Stimulated activated CD4-positive, alpha-beta T cell treated with anti-CD3 and anti-CD28 coated beads, Interleukin-2, amount 100 ng/mL, for 24 hours (primary cell): ENCODE results near the gene FHOD3.

Source experiments
- DNase-seq, 2 donors: peaks; one replicate each; pipeline ENCODE4 v3.0.0-alpha.2; 2020

Gene FHOD3

GRCh38 chr18:36643061-36643460 is 345.5 kb downstream of the FHOD3 start:
- no peak for DNase-seq

DNA sequence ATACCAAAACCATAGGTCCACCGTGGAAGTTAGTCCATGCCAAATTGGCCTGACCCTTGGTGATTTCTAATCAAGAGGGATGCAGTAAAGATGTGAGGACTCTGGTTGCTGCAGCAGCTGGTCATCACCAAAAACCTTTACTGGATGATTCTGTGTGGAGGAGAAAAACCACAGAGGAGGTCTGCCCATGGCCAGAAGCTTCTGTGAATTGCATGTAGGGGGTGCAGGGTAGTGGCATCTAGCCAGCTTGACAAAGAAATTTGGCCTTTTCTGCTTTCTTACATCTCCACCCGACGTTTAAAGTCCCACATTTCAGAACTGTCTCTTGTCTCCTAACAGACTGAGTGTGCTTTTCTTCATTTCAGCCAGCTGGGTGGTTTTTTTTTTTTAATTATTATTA is 351.3 kb downstream of the FHOD3 start:
- DNase-seq = no peak

- no peak for DNase-seq
Observed at GRCh38 chr18:36649205-36649604, 351.7 kb downstream of the FHOD3 start.

DNA sequence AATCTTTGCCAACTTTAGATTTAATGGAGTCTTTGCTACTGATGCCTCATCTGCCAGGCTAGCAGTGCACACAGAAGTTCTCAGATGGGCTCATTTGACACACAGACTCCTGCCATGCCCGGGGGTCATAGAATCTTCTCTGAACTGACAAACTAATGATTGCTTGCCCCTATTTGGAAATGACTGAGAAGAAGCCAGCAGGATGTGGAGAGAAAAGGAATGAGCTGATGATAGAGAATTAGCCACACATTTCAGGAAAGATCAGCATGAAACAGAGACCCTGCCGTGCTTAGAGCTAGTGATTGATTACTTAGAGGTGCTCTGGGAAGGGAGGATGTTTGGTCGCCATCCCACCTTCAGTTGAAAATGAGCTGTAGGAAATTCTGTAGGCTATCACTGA is 352.8 kb downstream of the FHOD3 start:
- no peak for DNase-seq

GRCh38 chr18:36650906-36651305 is 353.4 kb downstream of the FHOD3 start:
- DNase-seq = no peak

DNA sequence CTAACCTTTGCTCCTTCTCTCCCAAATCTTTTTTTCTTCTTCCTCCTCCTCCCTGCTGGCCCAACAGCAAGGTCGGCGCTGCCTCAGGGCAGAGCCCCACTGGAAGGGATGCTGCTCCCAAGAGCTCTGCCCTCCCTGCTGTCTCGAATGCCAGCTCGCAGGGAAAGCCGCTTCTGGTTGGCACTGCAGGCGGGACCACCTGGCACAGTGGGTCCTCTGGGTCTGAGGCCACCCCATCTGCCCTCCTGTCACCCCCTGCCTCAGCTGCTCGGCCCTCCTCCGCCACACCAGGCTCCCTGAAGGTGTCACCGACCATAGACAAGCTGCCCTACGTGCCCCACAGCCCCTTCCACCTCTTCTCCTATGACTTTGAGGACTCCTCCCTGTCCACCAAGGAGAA is 355.0 kb downstream of the FHOD3 start:
- no peak for DNase-seq

GRCh38 chr18:36653141-36653869 is 355.8 kb downstream of the FHOD3 start:
- no peak for DNase-seq

GRCh38 chr18:36653870-36654269 is 356.4 kb downstream of the FHOD3 start:
- no peak for DNase-seq

- no peak for DNase-seq
Observed at GRCh38 chr18:36655074-36655473, 357.6 kb downstream of the FHOD3 start.

GRCh38 chr18:36655930-36656329 is 358.4 kb downstream of the FHOD3 start:
- DNase-seq = no peak

DNA sequence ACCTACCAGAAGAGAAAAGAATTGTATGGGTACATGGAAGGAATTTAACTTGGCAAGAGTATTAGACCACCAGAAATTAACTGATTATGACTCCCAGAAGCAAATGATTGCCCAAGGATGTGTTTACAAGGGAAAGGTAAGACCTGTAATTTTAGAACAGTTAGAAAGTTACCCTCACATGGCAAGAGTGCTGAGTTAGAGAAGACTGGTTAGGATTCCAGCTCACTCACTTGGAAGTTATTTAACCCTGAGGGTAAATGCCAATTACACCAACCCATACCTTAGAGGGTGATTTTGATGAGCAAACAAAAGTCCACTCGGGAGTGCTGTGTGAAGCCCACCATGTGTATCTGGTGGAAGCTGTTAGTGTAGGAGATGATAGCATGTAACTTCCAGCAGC is 361.1 kb downstream of the FHOD3 start:
- DNase-seq = no peak

GRCh38 chr18:36660311-36660710 is 362.8 kb downstream of the FHOD3 start:
- no peak for DNase-seq

DNA sequence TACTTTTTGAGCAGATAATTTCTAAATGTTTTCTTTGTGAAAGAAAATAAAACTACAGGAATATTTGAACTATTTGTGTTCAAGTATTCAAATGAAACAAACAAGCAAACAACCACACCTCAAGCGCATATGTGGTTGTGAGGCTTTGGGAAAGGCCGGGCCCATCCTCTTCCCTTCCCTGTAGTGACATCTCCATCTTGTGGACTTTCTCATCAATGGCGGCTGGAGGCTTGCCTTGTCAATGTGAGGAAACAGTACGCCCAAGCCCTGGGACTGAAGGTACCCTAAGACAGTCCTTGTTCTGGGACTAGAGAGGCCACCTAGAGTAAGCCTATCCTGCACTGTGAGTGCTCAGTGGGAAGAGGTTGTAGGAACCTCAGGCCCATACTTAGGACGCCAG is 364.5 kb downstream of the FHOD3 start:
- no peak for DNase-seq

GRCh38 chr18:36663312-36663711 is 365.8 kb downstream of the FHOD3 start:
- DNase-seq = no peak

DNA sequence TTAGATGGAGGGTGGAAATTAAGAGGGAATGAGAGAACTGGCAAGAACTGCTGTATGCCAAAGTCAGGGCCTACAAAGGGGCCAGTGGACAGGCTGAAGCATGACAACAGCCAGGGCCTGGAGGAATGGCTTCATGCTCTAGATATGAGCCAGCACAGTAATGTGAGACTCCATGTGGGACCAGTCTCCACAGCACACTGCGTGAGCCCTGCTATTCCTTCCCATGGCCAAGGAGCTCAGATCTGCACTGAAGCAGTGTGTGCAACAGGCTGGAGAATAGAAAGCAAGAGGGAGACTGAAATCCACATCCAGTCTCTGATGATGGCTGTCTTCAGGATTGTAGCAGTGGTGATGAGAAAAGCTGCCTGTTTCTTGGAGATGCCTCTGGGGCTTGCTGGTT is 368.4 kb downstream of the FHOD3 start:
- DNase-seq = no peak

DNA sequence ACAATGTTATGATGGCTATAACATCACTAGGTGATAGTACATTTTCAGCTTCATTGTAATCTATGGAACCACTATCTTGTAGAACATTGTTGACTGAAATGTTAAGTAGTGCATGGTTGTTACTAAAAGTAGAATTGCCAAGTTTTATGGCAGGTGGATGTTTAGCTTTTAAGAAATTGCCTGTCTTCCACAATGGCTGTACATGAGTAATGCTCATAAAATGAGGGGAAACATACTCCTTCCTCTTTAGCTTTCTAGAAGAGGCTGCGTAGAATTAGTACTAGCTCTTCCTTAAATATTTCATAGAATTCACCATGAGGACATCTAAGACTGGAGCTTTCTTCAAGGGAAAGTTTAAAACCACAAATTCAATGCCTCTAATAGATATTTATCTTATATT is 370.3 kb downstream of the FHOD3 start:
- DNase-seq = no peak

GRCh38 chr18:36668349-36668748 is 370.8 kb downstream of the FHOD3 start:
- DNase-seq = no peak

- no peak for DNase-seq
Observed at GRCh38 chr18:36672437-36673344, 375.2 kb downstream of the FHOD3 start.

DNA sequence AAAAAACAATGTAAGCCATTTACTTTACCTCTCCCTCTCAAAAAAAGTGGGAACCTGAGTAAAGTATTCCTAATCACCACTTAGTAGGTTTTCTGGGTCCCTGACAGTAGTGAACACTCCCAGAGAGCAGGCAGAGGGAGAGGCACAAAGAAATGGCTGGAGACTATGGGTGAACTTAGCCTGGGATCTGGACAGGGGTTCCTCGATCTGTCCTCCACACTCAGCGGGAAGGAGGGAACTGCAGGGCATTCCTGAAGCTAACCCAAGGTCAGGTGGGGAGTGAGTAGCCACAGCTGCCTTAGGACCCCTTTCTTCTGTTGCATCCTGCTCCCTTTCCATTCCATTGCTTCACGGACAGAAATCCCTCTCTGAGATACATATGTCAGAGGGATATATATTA is 375.9 kb downstream of the FHOD3 start:
- no peak for DNase-seq

- no peak for DNase-seq
Observed at GRCh38 chr18:36675076-36675475, 377.6 kb downstream of the FHOD3 start.

- no peak for DNase-seq
Observed at GRCh38 chr18:36675542-36675941, 378.0 kb downstream of the FHOD3 start.

GRCh38 chr18:36676629-36677028 is 379.1 kb downstream of the FHOD3 start:
- no peak for DNase-seq

DNA sequence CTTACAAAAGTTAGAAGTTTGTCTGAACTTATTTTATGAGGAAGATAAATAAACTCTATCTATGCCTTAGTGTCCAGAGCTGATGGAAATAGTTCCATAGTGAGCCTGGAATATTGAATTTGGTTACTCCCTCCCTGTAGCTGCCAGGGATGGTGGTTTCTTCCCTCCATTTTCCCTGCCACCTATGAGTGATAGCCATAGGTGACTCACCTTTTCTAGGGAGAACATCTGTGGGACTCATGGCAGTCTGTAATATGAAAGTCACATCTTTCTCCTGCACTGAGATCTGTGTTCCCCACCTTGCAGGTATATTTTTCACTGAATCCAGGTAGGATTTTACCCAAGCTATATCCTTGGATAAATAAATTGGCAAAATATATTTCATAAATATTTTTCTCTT is 382.5 kb downstream of the FHOD3 start:
- no peak for DNase-seq

DNA sequence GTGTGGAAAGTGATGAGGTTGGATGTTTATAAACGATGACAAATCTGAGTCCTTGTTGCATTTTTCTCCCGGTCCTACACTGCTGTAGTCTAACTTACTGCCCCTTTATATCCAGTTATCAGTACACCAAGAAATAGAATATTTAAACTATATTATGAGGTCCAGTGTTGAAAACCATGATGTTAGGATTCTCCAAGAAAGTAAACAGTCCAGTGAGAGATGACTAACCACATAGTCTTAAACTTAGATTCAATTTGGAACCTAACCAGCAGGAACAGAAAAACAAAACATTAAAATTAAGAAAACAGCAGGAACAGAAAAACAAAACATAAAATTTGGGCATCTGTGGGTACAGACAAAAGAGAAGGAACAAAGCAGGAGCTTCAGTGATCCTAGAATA is 388.1 kb downstream of the FHOD3 start:
- DNase-seq = no peak
